A549 (cell line): ENCODE measurements around the gene FAF1. TPM values are rescaled to one million over a fixed set of nuclear protein-coding genes. Genes with fewer than 3 reads are reported as not detected.

Experiments used
- ATAC-seq, 2 experiments: fragments of 200-7000 bp in 1 of 2; fragments of >200 bp in 1 of 2; cut with Nextera tagmentation in 1 of 2; cut with Tn5 transposase in 1 of 2; 3 replicates each; pipeline versions ENCODE4 v1.8.0 to v1.9.1; 2018 to 2020; ENCODE audit warnings: mild to moderate bottlenecking in 1 of 2, moderate library complexity in 1 of 2
- CTCF ChIA-PET: fragments of 300-600 bp; sonication (Branson Sonifier 250); formaldehyde crosslinking; extraction: SDS; loops from one replicate; lab custom pipeline; 2021; ENCODE audit warnings: antibody characterized with exemption, inconsistent platforms; lab: Yijun Ruan, JAX
- POLR2A ChIA-PET: fragments of 350-600 bp; formaldehyde crosslinking; extraction: SDS; loops from one replicate; lab custom pipeline; 2021; ENCODE audit warnings: antibody characterized with exemption, inconsistent platforms; lab: Yijun Ruan, JAX
- DNase-seq, 2 experiments: peaks; one replicate each; pipeline versions ENCODE4 v3.0.0 to v3.0.0-alpha.2; 2011 to 2016; ENCODE audit warnings: low read depth in 1 of 2, low spot score in 1 of 2
- FAIRE-seq: peaks from 2 replicates; lab custom pipeline; 2011; peaks lifted over from hg19 to GRCh38; lab: Jason Lieb, UNC
- H3K27ac ChIP-seq, 2 experiments: fragments of >200 bp; sonication (Bioruptor Twin); formaldehyde crosslinking; 3 replicates each; pipeline ENCODE4 v1.5.1; 2016 to 2017
- H3K4me1 ChIP-seq: fragments of >200 bp; sonication (Bioruptor Twin); formaldehyde crosslinking; 3 replicates; pipeline ENCODE4 v1.6.1; 2016
- H3K4me2 ChIP-seq: fragments of >200 bp; sonication (Bioruptor Twin); formaldehyde crosslinking; 3 replicates; pipeline ENCODE4 v1.6.1; 2016
- H3K4me3 ChIP-seq: fragments of >200 bp; sonication (Bioruptor Twin); formaldehyde crosslinking; 3 replicates; pipeline ENCODE4 v1.5.1; 2016
- H3K9me3 ChIP-seq: fragments of >200 bp; sonication (Bioruptor Twin); formaldehyde crosslinking; 3 replicates; pipeline ENCODE4 v1.6.1; 2016
- CEBPB ChIP-seq, 2 experiments: fragments of >200 bp in 1 of 2; sonication (Bioruptor Twin) in 1 of 2; formaldehyde crosslinking in 1 of 2; IDR thresholded peaks; 2 replicates each; pipeline ENCODE4 v1.6.1; 2012 to 2016
- CHD2 ChIP-seq: fragments of 150-350 bp; IDR thresholded peaks from 2 replicates; pipeline ENCODE4 v1.6.1; 2014; ENCODE audit warnings: low read length; ENCODE audit not compliant: partially characterized antibody
- EHMT2 ChIP-seq: fragments of 200-600 bp; sonication (generic); IDR thresholded peaks from 2 replicates; pipeline ENCODE4 v1.6.1; 2016; ENCODE audit warnings: antibody characterized with exemption, low read depth, mild to moderate bottlenecking, moderate library complexity
- FOSB ChIP-seq: fragments of 250-450 bp; sonication (Bioruptor Pico); IDR thresholded peaks from 2 replicates; pipeline ENCODE4 v1.5.0; 2020; ENCODE audit warnings: mild to moderate bottlenecking, moderate library complexity
- GATA3 ChIP-seq: IDR thresholded peaks from 2 replicates; pipeline ENCODE4 v1.6.1; 2012; ENCODE audit warnings: borderline replicate concordance
- HOXA7 ChIP-seq: fragments of 250-450 bp; sonication (Bioruptor Pico); IDR thresholded peaks from 2 replicates; pipeline ENCODE4 v1.5.0; 2020; ENCODE audit warnings: mild to moderate bottlenecking, moderate library complexity
- HOXB13 ChIP-seq: fragments of 250-450 bp; sonication (Bioruptor Pico); IDR thresholded peaks from 2 replicates; pipeline ENCODE4 v1.5.0; 2020; ENCODE audit warnings: low read depth, mild to moderate bottlenecking, moderate library complexity
- HOXB5 ChIP-seq: fragments of 250-450 bp; sonication (Bioruptor Pico); IDR thresholded peaks from 2 replicates; pipeline ENCODE4 v1.5.0; 2020; ENCODE audit warnings: mild to moderate bottlenecking, moderate library complexity
- JUN ChIP-seq, 2 experiments: fragments of >200 bp; sonication (Bioruptor Twin); formaldehyde crosslinking; IDR thresholded peaks; 2 replicates in 1 of 2; 3 replicates in 1 of 2; pipeline ENCODE4 v1.6.1; 2016 to 2017
- JUNB ChIP-seq: fragments of >200 bp; sonication (Bioruptor Twin); formaldehyde crosslinking; IDR thresholded peaks from 2 replicates; pipeline ENCODE4 v1.6.1; 2016
- KDM1A ChIP-seq: fragments of 200-600 bp; sonication (generic); IDR thresholded peaks from 2 replicates; pipeline ENCODE4 v1.6.1; 2016; ENCODE audit warnings: low read depth, mild to moderate bottlenecking
- KDM5A ChIP-seq: fragments of 200-600 bp; sonication (generic); IDR thresholded peaks from 2 replicates; pipeline ENCODE4 v1.6.1; 2016; ENCODE audit warnings: antibody characterized with exemption, mild to moderate bottlenecking
- MAFK ChIP-seq: fragments of 450-650 bp; IDR thresholded peaks from 2 replicates; pipeline ENCODE4 v1.6.1; 2014; ENCODE audit not compliant: partially characterized antibody
- MAZ ChIP-seq: fragments of 150-350 bp; IDR thresholded peaks from 2 replicates; pipeline ENCODE4 v1.6.1; 2014; ENCODE audit warnings: antibody characterized with exemption, low read depth, low read length, borderline replicate concordance
- NFE2L2 ChIP-seq: fragments of 150-350 bp; conservative IDR thresholded peaks from 2 replicates; pipeline ENCODE4 v1.6.1; 2014; ENCODE audit warnings: low read length
- POLR2A ChIP-seq: IDR thresholded peaks from 2 replicates; pipeline ENCODE4 v1.6.1; 2012; ENCODE audit warnings: mild to moderate bottlenecking, low read length
- POLR2AphosphoS2 ChIP-seq: conservative IDR thresholded peaks from 2 replicates; pipeline ENCODE4 v1.6.1; 2012; ENCODE audit warnings: low read length, improper control_type of control experiment, inconsistent platforms
- RARB ChIP-seq: fragments of 250-450 bp; sonication (Bioruptor Pico); IDR thresholded peaks from 2 replicates; pipeline ENCODE4 v1.8.0; 2021; ENCODE audit warnings: mild to moderate bottlenecking, moderate library complexity
- RFX5 ChIP-seq: fragments of 450-650 bp; IDR thresholded peaks from 2 replicates; pipeline ENCODE4 v1.7.1; 2014; ENCODE audit warnings: antibody characterized with exemption, mild to moderate bottlenecking, moderate library complexity
- ZC3H11A ChIP-seq: fragments of 450-650 bp; IDR thresholded peaks from 2 replicates; pipeline ENCODE4 v1.6.1; 2014; ENCODE audit warnings: antibody characterized with exemption, mild to moderate bottlenecking
- ZFP36 ChIP-seq: fragments of 450-650 bp; IDR thresholded peaks from 2 replicates; pipeline ENCODE4 v1.6.1; 2014; ENCODE audit warnings: borderline replicate concordance; ENCODE audit not compliant: partially characterized antibody
- ZNF302 ChIP-seq: fragments of 250-450 bp; sonication (Bioruptor Pico); IDR thresholded peaks from 2 replicates; pipeline ENCODE4 v1.9.0; 2021; ENCODE audit warnings: inconsistent platforms, mild to moderate bottlenecking, moderate library complexity
- WGBS: methylation state at CpG from one replicate; pipeline ENCODE4 v1.1.6; 2017; ENCODE audit errors: missing lambda C conversion rate; 5-methylcytosine and 5-hydroxymethylcytosine counted together
- polyA plus RNA-seq, 4 experiments: library from polyadenylated mRNA; depleted of rRNA in 3 of 4; stranded (reverse); fragments of >200 nt; fragmentation: RNase III in 1 of 4; extraction: RNeasy Plus Mini Kit Qiagen cat#74134 plus additional on column Dnase treatment in 1 of 4; gene quantifications; 2 replicates in 3 of 4; 3 replicates in 1 of 4; pipeline ENCODE4 v1.2.3, GENCODE V29; 2011 to 2017
- TF ChIP-seq, protein P1 (sequence below): fragments of >200 bp; sonication (Bioruptor Twin); formaldehyde crosslinking; IDR thresholded peaks from 3 replicates; pipeline ENCODE4 v1.5.1; 2016
- TF ChIP-seq, protein P2 (sequence below): IDR thresholded peaks from 2 replicates; pipeline ENCODE4 v1.6.1; 2012
- TF ChIP-seq, protein P3 (sequence below): fragments of >200 bp; sonication (Bioruptor Twin); formaldehyde crosslinking; IDR thresholded peaks from 2 replicates; pipeline ENCODE4 v1.6.1; 2016

The FAF1 gene
- polyA plus RNA-seq, 2 of the 4 experiments (the other 2 are of a cell fraction) = 31.7 to 46.2 TPM

DNA sequence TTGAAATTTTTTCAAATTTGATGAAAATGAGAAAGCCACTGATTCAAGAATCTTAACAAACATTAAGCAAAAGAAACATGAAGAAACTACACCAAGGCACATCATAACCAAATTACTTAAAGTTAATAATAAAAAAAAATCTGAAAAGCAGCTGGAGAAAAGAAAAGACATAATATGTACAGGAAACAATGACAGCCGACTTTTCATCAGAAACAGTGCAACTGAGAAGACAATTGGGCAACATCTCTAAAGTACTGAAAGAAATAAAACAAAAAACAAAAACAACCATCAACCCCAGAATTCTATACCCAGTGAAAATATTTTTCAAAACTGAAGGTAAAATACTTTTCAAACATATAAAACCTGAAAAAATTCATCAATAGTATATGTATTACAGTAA lies 463.1 kb downstream of the FAF1 start:
- FAIRE-seq = no peak
- no peak overlapping the region for H3K4me2 ChIP-seq
- no peak overlapping the region for H3K27ac ChIP-seq
- DNase-seq = peak in 1 of 2 experiments; percentile 4
- TF ChIP-seq GATA3 = no peak
- ATAC-seq = no peak
- CTCF ChIA-PET = interaction anchor here (0.7 kb wide), 1 partner anchor 146 kb away, joined by 4 read pairs; no protein-coding TSS in a partner anchor
- H3K9me3 ChIP-seq = peaks cover 14% of the 10 kb centered on the region
- H3K4me1 ChIP-seq = no peaks in the 10 kb centered on the region
- no peak overlapping the region for H3K4me3 ChIP-seq
- 97% methylated on average over 1 of the region's 1 CpG for WGBS
- POLR2A ChIA-PET = no interaction called here

DNA sequence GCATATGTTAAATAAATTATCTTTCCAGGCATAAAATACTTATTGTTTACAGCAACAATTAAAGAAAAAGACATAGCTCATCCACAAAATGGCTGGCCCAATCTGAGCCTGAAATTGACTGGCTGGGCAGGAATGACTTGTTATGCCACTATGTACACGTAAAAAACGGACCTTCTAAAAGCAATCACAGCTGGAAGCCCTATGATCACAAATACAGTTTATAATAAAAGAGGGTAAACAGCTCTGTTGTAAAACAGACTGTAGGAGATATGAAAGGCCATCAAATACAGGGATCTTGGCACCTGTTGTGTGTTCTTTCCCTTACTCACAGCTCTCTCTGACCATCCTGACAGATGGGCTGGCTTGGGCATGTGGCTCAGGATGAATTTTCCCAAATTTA lies 466.4 kb downstream of the FAF1 start:
- no peak overlapping the region for H3K4me3 ChIP-seq
- H3K4me1 ChIP-seq = no peaks in the 10 kb centered on the region
- no peak for TF ChIP-seq KDM5A
- no peak for TF ChIP-seq JUN (IDR thresholded peaks at IDR 0.05)
- TF ChIP-seq, protein P1, sequence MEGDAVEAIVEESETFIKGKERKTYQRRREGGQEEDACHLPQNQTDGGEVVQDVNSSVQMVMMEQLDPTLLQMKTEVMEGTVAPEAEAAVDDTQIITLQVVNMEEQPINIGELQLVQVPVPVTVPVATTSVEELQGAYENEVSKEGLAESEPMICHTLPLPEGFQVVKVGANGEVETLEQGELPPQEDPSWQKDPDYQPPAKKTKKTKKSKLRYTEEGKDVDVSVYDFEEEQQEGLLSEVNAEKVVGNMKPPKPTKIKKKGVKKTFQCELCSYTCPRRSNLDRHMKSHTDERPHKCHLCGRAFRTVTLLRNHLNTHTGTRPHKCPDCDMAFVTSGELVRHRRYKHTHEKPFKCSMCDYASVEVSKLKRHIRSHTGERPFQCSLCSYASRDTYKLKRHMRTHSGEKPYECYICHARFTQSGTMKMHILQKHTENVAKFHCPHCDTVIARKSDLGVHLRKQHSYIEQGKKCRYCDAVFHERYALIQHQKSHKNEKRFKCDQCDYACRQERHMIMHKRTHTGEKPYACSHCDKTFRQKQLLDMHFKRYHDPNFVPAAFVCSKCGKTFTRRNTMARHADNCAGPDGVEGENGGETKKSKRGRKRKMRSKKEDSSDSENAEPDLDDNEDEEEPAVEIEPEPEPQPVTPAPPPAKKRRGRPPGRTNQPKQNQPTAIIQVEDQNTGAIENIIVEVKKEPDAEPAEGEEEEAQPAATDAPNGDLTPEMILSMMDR = no peak
- no peak for TF ChIP-seq POLR2AphosphoS2
- TF ChIP-seq MAFK = no peak
- no peak for TF ChIP-seq HOXB13 (CRISPR knock-in tag)
- TF ChIP-seq RFX5 = no peak
- TF ChIP-seq ZNF302 (CRISPR knock-in tag) = no peak
- no peak for TF ChIP-seq CEBPB (IDR thresholded peaks at IDR 0.05)
- DNase-seq (no peak), FAIRE-seq (no peak), ATAC-seq (no peak)
- no peak overlapping the region for H3K4me2 ChIP-seq
- H3K9me3 ChIP-seq = peaks cover 14% of the 10 kb centered on the region
- no peak overlapping the region for H3K27ac ChIP-seq
- WGBS = 69% methylated on average over 2 of the region's 2 CpGs
- POLR2A ChIA-PET = no interaction called here
- CTCF ChIA-PET = no interaction called here

DNA sequence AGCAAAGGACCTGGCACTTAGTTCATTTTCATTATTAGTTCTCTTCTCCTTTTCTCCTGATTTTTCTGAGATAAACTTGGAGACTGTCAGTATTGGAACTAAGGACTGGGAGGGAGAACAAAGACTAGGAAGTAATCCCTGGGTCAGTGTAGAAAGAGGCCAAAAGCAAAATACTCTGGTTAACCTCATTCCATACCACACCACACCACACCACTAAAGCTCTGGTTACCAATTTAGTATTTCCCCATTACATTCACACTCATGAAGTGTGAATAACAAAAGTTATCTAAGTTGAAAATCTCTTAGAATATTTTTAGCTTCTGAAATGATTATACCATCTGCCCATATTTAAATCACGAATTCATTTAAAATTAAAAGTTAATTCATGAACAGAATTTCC lies 467.9 kb downstream of the FAF1 start:
- H3K9me3 ChIP-seq = peaks cover 11% of the 10 kb centered on the region
- no peak overlapping the region for H3K4me2 ChIP-seq
- no peak for ATAC-seq
- CTCF ChIA-PET = no interaction called here
- FAIRE-seq = no peak
- POLR2A ChIA-PET = no interaction called here
- 85% methylated on average over 1 of the region's 1 CpG for WGBS
- DNase-seq = no peak
- no peaks in the 10 kb centered on the region for H3K4me1 ChIP-seq
- no peak for TF ChIP-seq ZFP36
- TF ChIP-seq ZC3H11A = no peak
- TF ChIP-seq MAFK = no peak
- no peak for TF ChIP-seq NFE2L2
- TF ChIP-seq, protein P2, sequence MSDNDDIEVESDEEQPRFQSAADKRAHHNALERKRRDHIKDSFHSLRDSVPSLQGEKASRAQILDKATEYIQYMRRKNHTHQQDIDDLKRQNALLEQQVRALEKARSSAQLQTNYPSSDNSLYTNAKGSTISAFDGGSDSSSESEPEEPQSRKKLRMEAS = no peak
- no peak for TF ChIP-seq RFX5
- no peak for TF ChIP-seq CHD2
- no peak for TF ChIP-seq MAZ
- TF ChIP-seq GATA3 = no peak
- no peak for TF ChIP-seq HOXB5
- no peak for TF ChIP-seq JUNB
- TF ChIP-seq RARB (CRISPR knock-in tag) = no peak
- no peak for TF ChIP-seq FOSB (CRISPR knock-in tag)
- TF ChIP-seq, protein P3, sequence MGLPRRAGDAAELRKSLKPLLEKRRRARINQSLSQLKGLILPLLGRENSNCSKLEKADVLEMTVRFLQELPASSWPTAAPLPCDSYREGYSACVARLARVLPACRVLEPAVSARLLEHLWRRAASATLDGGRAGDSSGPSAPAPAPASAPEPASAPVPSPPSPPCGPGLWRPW = no peak
- no peak for TF ChIP-seq KDM1A
- TF ChIP-seq POLR2A = no peak
- TF ChIP-seq HOXA7 = no peak
- no peak for TF ChIP-seq EHMT2
- no peak overlapping the region for H3K4me3 ChIP-seq
- H3K27ac ChIP-seq = no peak overlapping the region
